ENCODE measurements around the gene SIGLECL1.

SIGLECL1 gene

DNA sequence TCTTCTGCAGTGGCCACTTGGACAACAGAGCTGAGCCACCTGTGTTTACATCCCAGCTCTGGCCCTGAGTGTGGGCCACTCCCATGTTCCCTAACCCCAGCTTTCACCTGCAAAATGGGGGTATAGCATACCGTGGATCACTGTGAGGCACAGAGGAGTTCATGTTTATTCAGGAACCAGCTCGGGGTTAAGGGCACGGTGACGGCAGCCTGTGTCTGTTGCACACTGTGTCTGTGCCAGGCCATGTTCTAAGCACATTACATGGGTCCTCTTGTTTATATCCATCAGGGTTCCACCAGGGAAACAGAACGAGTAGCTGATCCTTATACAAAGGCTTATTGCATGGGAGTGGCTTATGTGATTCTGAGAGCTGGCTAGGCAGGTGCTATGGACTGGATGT, 46.5 kb downstream of the SIGLECL1 start:
- DNase-seq, result no peak

DNA sequence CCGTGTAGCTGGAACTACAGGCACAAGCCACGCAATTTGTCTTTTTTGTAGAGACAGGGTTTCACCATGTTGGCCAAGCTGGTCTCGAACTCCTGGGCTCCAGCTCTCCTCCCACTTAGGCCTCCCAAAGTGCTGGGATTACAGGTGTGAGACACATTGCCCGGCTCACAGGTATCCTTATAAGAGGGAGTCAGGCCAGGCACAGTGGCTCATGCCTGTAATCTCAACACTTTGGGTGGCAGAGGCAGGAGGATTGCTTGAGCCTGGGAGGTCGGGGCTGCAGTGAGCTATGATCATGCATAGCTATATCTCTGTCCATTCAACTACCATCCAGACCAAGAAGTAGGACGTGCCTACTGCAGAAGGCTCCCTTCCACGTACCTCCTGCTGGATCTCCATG, 50.4 kb downstream of the SIGLECL1 start:
- DNase-seq, result no peak

DNA sequence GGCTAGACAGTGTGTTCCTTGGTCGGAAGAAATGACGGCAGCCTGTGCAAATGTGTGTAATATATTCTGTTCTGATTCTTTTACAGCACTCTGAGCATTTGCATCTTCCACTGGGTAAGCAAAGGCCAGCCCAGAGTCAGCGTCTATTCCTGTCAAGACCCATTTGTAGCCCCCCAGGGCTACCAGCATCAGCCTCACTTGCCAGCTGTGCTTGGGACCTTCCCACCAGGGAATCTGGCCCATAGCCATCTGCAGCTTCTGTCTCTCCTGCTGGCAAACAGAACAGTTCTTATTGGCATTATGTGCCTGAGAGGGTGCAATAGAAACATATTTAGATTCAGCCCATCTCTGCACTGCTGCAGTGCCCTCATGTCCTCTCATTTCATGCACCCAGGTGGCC, 54.6 kb downstream of the SIGLECL1 start:
- no peak for DNase-seq

DNA sequence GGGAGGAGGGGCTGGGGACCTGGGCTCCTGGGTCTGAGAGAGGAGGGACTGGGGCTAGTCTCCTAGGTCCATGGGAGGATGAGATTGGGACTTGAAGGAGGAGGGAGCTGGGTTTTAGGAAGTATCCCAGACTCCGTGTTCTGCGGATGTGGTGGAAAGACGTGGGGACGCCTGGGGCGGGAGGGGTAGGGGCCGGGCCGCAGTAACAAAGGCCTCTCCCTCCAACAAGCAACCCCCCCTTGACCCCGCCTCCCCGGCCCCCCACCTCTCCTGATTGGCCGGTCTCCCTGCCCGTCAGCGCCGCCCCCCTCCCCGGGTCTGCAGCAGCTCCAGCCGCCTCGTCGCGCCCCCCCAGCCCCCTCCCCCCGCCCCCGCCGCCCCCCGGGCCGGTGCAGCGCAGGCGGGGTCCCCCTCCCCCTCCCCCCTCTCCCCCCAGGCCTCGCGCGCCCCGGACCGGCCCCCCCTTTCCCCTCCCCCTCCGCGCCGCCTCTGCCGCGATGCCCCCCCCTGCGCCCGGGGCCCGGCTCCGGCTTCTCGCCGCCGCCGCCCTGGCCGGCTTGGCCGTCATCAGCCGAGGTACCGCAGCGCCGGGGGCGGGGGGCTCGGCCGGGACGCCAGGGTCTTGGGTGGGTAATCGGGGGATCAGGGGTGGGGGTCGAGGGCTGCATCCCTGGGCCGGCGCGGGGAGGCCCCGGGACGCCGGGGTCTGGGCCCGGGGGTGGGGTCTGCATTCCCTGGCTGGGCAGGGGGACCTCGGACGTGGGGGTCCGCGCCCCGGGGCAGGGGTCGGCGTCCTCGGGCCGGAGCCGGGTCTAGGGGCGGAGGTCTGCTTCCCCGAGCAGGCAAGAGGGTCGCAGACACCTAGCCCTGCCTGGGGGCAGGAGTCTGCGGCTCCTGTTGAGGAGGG, 60.7 kb downstream of the SIGLECL1 start, which contains the start of gene IGLON5:
IGLON5 (plus strand) TSS at position 294 of the 907 bp plus-strand sequence; CDS start at position 498, 204 bp downstream.
- DNase-seq, result no peak

DNA sequence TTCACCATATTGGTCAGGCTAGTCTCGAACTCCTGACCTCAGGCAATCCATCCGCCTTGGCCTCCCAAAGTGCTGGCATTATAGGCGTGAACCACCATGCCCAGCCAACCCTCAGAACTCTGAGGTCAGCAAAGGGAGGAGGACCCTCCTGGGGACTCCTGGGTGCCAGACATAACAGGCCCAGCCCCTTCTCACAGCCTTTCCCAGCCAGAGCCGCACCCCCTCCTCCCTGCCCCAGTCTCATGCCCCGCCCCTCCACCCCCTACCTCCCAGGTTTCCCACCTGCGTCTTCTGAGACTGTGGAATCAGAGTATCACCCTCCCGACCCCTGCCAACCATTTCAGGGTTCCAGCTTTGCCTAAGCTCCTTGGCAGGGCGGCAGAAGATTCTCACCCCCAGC, 65.8 kb downstream of the SIGLECL1 start:
- DNase-seq, result no peak

DNA sequence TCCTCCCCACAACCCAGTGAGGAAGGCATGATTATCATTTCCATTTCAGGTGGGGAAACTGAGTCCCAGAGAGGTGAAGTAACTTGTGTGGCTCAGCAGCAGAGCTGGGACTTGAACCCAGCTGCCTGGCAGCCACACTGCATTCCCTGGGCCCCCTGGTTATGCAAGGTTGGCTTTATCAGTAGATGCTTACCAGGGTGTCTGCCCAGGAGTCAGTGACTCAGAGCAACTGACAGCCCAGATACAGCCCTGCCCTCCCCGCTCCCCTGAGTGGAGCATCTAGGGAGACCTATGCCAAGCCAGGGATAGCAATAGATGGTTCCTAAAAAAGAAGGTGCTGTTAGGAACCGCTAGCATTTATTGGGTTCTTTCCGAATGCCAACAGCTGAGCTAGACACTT, 66.5 kb downstream of the SIGLECL1 start:
- no peak for DNase-seq

DNA sequence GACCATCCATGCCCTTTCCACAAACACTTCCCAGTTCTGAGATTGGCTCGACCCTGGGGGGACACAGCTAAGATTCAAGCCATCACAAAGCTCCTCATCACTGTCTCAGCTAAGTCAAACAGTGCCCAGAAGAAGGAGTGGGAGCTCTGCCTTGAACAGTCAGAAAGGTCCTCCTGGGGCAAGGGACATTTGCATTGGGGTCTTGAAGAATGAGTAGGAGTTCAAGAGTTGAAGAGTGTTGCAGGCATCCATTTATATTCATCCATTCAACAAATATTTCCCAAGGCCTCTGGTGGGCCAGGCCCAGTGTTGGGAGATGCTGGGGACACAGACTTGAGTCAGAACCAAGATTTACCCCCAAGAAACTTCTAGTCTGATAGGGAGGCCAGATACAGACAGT, 67.1 kb downstream of the SIGLECL1 start:
- no peak for DNase-seq

Data from DMS153 (cell line).